HG03439 (cell line): ENCODE measurements around the gene CCER1.
"Not testable (repeated sequence)": the region's sequence is repeated elsewhere in the genome, so short reads cannot be mapped to it uniquely, and the experiment has no call there.

ENCODE experiments used
- ATAC-seq: cut with Tn5 transposase; IDR thresholded peaks from one replicate; pipeline ENCODE4 v1.9.1; 2021; ENCODE audit warnings: mild to moderate bottlenecking, moderate library complexity; ENCODE audit not compliant: unreplicated experiment

The CCER1 gene, protein sequence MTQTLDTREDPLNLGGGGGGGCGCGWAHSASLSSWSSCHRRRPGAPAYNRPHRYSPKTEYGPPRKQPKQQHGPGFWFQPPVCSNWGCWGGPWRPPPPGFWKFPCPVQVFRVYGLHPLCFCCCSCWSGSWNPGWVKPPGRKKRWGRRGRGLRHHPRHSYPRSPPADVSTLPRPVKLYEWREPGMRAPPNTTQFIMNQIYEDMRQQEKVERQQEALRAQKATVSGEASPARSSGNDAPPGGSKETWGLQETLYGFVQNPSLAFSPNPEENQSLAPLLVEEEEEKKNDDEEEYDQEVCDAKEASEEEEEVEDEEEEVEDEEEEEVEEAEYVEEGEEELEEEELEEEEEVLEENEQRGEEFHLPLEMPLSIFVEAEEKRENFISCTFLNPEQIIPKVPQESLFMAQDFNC

DNA sequence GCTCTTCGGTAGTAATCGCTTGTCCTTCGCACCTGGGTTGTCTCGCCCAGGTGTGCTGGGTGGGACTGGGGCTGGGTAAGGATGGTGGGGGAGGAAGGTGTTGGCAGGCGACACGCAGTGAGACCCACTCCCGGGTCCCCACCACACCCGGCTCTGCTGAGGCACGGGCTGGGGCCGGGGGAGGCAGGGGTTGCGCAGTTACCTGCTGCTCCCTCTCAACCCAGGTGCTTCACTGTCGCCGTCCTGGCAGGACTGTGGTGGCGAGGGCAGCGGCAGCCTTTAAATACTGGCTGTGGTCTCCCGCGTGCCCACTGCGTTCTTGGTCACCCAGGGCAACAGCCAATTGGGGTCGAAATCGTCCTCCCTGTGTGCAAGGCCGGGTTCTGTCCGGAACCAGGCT lies at the start of gene CCER1:
CCER1 (minus strand) TSS at position 256 of the 400 bp plus-strand sequence. CDS start 434 bp downstream, outside the sequence.
- no peak for ATAC-seq

DNA sequence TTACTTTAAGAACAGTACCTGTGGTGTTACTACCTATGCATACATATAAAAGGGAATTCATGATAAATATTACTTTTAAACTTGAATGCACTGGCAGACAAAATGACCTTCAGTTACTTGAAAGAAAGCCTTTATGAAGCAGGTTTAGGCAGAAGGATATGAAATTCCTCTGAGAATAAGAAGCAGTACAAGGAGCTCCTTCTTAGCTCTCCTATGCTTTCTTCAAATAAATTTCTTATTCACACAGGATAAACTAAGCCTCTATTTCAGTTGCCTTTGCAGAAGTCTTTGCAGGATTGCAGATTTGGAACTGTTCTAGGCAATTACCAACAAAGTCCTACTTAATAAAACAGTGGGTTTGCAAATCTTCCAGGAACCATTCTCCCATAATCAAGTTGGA lies 48.8 kb upstream of the CCER1 start:
- no peak for ATAC-seq

DNA sequence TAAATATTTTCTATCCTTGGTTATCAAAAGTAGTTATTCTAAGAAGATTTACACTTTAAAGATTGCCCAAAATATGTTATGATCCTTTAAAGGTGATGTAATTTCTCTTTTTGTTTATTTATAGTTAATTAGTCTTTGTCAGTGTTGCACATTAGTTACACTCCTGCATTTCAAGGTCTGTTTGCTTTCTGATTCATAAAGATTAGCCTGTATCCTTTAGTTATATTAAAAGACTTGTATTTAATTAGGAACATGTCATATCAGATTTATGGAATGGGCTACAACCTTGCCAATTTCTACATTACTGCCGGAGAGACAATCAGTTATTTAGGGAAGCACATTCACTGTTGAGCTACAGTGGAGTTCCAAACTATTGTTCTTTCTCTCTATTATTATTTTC lies 46.3 kb upstream of the CCER1 start:
- ATAC-seq = no peak

DNA sequence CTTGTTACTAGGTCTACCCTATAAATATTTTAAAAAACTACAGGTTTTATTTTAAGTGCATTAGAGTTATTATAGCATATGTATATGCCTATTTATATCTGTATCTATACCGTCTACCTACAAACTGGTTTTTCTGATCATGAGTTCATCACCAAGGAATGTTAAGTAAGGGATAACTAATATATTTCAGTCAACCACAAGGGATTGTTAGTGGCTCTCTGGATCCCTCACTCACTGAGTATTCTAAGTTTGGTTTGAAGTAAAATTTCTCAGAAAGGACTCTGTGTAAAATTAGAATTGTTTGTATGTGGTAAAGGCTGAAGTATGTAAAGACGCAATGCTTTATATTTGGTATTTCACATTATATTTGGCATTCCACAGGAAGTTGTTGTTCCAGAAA lies 45.0 kb upstream of the CCER1 start:
- ATAC-seq = no peak

DNA sequence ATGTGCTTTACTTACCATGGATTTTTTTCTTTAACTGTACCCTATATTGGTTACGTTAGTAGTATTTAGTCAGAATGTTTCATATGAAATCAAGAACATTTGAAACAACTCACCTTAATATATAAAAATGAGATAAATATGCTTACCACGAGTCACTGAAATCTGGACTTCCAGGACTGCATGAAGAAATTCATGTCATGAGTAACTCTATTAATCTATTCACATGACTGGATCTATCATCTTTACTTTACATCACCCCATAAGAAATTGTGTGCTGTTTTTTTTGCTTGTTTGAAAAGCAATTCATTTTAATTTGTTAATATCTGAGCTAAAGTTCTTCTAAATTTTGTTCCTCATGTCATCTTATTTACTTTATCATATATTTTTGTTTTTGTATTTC lies 44.6 kb upstream of the CCER1 start:
- no peak for ATAC-seq

DNA sequence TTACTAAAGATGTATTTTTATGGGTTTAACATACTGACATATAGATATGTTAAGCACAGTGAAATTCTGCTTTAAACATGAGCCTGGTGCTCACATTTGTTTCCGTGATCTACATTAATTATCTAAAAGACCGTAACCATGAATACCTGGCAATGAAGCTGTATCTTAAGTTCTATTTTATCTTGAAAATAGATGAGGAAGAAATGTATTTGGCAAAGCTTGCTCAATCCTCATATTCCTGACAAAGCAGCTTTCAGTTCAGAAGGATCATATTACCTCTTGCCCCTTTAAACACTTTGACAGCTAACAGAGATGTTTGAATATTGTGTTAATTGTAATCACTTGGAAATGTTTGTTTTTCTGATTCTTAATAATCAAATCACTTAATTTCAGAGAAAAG lies 40.0 kb upstream of the CCER1 start:
- no peak for ATAC-seq

DNA sequence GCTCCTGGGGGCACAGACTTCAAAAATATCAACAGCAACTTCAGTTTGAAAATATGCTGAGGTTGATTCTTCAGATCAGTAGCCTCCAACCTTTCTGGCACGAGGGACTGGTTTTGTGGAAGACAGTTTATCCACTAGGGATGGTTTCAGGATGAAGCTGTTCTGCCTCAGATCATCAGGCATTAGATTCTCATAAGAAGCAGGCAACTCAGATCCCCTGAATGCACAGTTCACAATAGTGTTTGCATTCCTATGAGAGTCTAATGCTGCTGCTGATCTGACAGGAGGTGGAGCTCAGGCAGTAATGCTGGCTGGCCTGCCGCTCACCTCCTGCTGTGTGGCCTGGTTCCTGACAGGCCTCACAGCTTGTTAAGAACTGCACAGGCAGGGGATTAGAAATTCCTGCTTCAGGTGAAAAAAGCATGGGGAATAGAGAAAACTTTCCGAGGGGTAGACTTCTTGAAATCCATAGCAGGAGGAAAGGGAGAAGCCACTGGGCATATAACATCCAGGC lies 37.0 kb upstream of the CCER1 start:
- no peak for ATAC-seq

DNA sequence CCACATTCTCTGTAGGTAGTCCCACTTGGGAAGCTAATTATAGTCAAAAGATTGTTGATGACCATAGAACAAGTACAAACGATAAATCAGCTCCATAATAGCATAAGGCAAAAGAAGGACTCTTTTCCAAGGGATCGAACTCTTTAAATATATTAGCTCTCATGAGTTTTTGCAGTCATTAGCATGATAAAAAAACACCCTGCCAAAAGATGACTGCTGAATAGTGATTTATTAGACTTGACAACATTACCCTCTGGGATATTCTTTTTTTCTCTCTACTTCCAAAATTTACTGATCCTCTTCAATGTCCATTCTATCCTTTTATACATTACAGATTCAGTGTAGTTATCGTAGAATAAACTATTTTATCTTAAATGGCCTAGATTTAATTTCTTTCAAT lies 35.6 kb upstream of the CCER1 start:
- no peak for ATAC-seq

DNA sequence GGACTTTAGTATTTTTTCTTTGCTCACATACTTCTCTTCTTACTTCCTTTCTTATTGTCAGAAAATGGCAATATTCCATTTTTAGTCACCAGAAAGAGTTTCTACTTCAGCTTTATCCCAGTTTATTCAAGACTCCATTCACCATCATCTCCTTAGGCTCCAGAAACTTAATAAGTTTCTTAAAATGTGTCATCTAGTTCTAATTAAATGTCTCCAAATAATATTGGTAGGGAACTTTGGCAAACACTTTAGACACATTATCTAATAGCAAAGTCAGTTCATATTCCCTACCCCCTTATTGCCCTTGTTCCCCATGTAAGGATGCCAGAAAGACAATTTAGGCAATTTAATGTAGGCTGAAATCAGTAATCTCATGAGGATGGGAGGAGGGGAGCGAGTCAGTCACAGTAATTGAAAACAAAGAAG lies 34.7 kb upstream of the CCER1 start:
- no peak for ATAC-seq

DNA sequence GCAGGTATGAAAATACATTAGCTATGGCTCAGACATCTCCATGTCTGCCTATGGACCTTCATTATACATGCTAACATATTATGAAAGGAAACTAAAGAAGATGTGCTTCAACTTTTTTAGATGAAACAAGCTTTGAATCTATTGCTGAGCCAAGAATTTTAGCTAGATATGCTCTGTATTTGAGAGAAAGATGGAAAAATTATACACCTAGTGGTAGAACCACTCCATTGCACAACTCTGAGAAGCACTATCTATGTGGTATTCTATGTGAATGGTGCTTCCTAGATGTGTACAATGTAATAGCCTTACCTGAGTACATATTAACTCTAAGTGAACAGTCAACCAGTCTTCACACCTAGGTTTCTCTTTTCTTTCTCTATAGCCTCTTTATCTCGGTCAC lies 32.5 kb upstream of the CCER1 start:
- ATAC-seq = peak; percentile 56

DNA sequence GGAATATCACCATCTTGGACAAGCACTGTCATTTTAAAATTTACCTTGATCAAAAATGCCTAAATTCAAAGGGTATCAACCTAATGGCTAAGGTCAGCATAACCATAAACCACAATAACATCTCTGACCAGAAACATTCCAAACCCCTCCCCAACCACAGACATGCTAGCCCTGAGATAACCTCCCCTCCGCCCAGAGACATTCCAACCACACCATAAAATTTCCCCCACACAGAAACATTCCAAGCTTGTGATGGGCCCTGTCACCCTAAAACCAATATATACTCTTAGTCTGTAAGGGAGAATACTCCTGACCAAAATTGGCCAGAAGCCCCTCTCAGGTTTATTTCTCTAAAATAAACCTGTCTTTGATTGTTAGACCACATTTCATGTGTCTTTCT lies 32.1 kb upstream of the CCER1 start:
- ATAC-seq = no peak

DNA sequence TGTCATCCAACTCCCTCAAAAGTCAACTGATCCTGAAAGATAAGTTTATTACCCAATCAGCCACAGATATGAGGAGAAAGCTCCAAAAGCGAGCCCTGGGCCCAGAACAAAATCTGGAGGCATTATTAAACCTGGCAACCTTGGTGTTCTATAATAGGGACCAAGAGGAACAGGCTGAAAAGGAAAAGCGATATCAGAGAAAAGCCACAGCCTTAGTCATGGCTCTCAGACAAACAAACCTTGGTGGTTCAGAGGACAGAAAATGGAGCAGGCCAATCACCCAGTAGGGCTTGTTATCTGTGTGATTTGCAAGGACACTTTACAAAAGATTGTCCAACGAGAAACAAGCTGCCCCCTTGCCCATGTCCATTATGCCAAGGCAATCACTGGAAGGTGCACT lies 30.4 kb upstream of the CCER1 start:
- not testable (repeated sequence) for ATAC-seq

DNA sequence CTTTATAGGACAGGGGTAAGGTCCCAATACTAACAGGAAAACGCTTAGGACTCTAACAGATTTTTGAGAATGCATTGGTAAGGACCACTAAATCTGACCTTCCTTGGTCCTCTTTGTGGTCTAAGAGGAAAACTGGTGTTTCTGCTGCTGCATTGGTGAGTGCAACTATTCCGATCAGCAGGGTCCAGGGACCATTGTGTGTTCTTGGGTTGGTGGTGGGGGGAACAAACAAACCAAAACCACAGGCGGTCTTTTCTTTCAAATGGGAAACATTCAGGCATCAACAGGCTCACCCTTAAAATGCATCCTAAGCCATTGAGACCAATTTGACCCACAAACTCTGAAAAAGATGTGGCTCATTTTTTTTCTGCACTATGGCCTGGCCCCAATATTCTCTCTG lies 29.1 kb upstream of the CCER1 start:
- ATAC-seq = no peak

DNA sequence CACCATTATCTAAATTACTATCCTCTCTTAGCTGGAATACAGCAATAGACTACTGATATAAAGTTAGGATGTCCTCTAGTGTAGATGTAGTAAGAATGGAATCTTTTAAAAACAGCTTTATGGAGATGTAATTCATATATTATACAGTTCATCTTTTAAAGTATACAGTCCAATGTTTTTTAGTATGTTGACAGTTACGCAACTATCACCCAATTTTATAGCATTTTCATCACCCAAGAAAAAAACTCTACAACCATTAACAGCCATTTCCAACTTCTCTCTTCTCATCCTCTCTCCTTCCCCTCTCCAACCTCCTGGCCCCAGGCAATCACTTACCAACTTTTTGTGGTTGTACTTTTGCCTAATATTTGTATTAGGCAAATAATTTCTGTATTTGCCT lies 27.2 kb upstream of the CCER1 start:
- ATAC-seq = no peak

DNA sequence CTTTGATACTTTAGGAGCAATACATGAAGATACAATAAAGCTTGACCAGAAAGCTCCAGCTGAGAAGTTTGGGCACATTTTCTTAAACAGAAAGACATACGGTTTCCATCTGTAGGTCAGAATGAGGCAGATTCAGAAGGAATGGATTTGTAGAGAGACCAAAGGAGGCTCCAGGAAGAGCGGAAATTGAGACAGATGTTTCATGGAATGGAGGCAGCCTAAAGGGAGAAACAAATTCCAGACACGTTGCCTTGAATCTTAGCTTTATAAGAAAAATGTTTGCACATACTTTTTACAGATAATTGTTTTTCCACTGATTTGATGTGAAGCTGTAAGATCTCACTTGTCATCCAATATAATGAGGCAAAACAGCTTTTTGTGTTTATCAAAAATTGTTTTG lies 25.0 kb upstream of the CCER1 start:
- no peak for ATAC-seq

DNA sequence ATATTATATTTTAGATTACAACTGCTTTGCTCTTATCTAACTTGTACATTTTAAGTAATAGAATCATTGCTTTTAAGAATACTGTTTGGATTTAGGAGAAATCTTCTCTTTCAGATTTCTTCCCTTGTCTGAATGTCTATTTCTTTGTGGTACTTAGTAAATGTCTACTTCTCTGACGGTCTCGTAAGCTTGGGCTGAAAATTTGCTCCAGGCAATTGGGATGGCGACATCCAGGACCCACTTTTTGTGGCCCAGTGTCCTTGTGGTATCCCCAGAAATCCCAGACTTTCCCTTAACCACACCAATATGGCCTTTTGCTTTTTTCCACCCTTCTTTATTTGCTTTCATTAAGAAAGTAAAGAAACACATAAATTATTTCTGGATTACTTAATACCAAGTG lies 24.0 kb upstream of the CCER1 start:
- ATAC-seq = no peak

DNA sequence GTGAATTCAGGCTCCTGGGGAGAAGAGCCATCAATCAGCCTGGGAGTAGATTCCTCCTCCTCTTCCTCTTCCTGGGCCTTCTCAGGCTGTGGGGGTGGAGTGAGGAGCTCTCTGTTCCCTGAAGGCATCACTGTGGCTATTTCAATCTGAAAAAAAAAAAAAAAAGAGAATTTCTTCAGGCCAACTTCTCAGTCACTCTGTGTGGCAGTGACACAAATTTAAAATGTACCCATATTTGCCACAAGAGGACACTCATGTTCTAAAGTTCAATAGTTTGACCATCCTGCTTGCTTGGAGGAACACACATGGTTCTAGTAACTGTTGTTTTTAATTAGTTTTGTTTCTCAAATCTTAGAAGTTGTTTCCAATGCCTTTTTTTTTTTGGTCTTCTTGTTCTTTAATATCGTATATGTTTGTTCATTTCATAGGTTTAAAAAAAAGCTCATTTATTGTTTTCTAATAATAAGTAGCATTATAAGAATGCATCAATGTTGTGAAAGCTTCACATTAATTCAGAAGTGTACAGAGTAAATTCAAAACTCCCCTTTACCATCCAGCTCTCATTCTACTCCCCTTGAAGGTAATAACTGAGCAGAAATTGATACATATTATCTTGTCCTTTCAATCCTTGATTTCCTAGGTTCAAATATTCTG lies 23.3 kb upstream of the CCER1 start:
- peak; percentile 85 for ATAC-seq

DNA sequence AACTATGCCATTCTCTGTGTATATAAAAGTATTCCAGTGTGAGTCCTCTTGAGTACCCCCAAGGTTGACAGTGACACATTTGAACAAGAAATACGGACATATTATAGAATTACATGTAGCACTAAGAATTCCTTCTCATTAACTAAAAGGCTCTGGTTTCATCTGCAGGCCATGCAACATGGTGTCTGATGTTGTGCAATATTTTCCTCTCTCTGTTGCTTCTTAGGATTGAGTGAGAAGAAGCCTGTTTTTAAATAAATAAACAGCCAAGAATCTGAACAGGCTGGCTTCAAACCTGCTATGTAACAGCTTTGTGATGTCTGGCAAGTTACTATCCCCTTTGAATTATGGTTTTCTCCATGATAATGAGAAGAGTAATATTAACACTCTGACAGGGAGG lies 22.2 kb upstream of the CCER1 start:
- no peak for ATAC-seq

DNA sequence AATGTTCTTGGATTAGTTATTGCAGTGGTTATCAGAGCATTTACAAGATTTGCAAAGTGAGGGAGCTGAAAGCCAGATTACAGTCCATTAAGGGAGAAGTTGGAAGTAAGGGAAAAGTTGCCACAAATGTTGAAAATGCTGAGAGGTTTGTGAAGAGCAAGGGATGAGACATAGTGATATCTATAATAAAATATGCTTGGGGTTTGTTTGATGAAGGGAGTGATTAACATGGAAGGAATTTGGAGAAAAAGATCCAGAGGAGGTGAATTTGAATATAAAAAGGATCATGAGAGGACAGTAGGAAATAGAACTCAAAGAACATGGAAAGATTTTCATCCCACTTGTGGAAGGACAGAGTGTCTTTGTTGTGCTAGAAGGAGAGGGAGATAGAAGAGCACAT lies 19.3 kb upstream of the CCER1 start:
- no peak for ATAC-seq

DNA sequence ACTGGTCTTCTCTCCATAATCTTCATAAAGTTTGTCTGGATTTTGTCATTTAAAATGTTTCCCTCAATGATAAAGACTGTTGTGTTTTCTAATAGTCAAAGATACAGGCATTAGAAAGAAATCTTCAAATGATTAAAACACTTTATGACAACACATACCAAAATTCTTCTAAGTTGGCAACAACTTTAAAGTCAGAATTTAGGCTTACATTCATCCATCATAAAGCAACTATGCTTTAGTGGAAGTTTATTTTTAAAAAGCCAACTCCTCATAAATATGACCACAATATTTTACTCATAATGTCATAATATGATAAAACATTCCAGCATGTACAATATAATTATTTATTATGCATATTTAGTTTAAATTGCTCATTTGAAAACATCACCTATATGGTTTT lies 17.2 kb upstream of the CCER1 start:
- no peak for ATAC-seq

DNA sequence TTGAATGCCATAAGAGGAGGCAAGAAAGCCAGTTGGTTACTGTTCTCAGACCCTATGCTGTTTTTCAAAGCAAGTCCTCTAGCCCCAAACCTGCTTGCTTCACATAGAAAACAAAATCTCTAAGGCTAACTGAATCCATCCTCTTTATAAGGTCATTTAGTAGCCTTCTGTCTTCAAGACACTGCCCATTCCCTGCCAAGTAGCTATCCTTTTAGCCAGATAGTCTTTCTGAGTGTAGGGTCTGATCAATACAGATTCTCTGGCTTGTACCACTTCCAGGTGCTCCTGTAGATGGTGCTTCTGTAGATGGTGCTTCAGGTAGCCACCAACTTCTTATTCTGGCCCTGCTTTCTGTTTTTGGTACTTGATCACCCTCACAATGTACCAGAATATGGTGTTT lies 15.9 kb upstream of the CCER1 start:
- ATAC-seq = no peak

DNA sequence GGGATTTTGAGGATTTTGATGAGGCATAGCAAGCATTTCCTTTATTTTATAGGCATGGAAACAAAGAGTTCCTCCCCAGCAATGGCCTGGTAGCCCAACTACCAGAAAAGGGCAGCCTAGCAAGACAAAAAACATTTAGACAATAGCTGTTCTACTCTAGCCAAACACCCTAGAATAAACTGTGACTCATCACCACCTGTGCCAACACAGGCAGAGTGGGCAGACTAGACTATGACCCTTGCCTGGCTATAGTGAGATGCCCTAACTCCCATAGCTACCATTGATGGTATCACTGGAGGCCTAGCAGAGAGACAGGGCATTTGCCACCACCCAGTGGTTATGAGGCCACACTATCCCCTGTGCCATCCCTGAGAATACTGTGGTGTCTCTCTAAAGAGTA lies 15.5 kb upstream of the CCER1 start:
- no peak for ATAC-seq
